Esophagus muscularis mucosa (tissue), 3 donors: ENCODE measurements around the gene RASGRF2.

Experiments used
- POLR2A ChIP-seq: fragments of 450-650 bp; IDR thresholded peaks from one replicate; pipeline ENCODE4 v1.6.1; 2017; ENCODE audit warnings: antibody characterized with exemption, moderate library complexity, mild to moderate bottlenecking, low read depth
- TF ChIP-seq, protein P1 (sequence below), 3 experiments: fragments of 200-600 bp in 2 of 3; fragments of 450-650 bp in 1 of 3; sonication (generic) in 2 of 3; IDR thresholded peaks; one replicate each; pipeline ENCODE4 v1.5.1; 2017 to 2019; ENCODE audit warnings: antibody characterized with exemption in 3 of 3, mild to moderate bottlenecking in 2 of 3, moderate library complexity in 1 of 3

DNA sequence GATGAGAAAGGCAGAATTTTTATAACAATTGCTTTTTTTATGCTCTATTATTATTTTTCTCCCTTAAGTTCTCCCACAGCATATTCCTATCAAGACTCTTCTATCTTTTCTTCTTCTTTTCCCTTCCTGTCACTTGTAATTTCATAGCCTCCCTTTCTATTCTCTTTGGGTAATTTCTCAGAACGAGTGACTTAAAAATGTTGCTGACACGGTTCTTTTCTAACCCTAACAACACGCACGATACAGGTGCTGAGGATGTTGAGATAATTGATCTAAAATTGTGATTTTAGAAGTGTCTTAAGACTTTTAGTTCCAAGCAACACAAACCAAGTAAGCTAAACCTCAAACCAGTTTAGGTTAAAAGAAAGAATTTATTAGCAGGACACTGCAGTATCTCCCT is 105.9 kb downstream of the RASGRF2 start:
- TF ChIP-seq, protein P1, sequence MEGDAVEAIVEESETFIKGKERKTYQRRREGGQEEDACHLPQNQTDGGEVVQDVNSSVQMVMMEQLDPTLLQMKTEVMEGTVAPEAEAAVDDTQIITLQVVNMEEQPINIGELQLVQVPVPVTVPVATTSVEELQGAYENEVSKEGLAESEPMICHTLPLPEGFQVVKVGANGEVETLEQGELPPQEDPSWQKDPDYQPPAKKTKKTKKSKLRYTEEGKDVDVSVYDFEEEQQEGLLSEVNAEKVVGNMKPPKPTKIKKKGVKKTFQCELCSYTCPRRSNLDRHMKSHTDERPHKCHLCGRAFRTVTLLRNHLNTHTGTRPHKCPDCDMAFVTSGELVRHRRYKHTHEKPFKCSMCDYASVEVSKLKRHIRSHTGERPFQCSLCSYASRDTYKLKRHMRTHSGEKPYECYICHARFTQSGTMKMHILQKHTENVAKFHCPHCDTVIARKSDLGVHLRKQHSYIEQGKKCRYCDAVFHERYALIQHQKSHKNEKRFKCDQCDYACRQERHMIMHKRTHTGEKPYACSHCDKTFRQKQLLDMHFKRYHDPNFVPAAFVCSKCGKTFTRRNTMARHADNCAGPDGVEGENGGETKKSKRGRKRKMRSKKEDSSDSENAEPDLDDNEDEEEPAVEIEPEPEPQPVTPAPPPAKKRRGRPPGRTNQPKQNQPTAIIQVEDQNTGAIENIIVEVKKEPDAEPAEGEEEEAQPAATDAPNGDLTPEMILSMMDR (IDR thresholded peaks at IDR 0.05), result no peak
- no peak for TF ChIP-seq POLR2A
